GM12878 (cell line): ENCODE data around the gene VSIG10. TPM values are rescaled to one million over a fixed set of nuclear protein-coding genes. Genes with fewer than 3 reads are reported as not detected.

ENCODE experiments used
- BMI1 ChIP-seq: fragments of 450-650 bp; IDR thresholded peaks from 2 replicates; pipeline ENCODE4 v1.6.1; 2016; ENCODE audit warnings: mild to moderate bottlenecking, moderate library complexity, borderline replicate concordance
- CHD2 ChIP-seq: IDR thresholded peaks from 2 replicates; pipeline ENCODE4 v1.6.1; 2011; ENCODE audit warnings: low read depth, low read length, improper control_type of control experiment, borderline replicate concordance
- CREB1 ChIP-seq: IDR thresholded peaks from 2 replicates; pipeline ENCODE4 v1.6.1; 2012; ENCODE audit warnings: low read depth, mild to moderate bottlenecking, inconsistent platforms
- DPF2 ChIP-seq: fragments of 450-650 bp; IDR thresholded peaks from 2 replicates; pipeline ENCODE4 v1.6.1; 2017; ENCODE audit warnings: mild to moderate bottlenecking
- EP300 ChIP-seq, 2 experiments: fragments of 150-350 bp in 1 of 2; IDR thresholded peaks; 2 replicates each; pipeline ENCODE4 v1.6.1; 2011 to 2012; ENCODE audit warnings: low read depth in 2 of 2, low read length in 2 of 2, borderline replicate concordance in 1 of 2, improper control_type of control experiment in 1 of 2, inconsistent platforms in 1 of 2; ENCODE audit not compliant: control insufficient read depth in 1 of 2
- ESRRA ChIP-seq: IDR thresholded peaks from 2 replicates; pipeline ENCODE4 v1.6.1; 2012; ENCODE audit warnings: mild to moderate bottlenecking, low read length, improper control_type of control experiment
- EZH2 ChIP-seq: IDR thresholded peaks from 2 replicates; pipeline ENCODE4 v1.6.1; 2012; ENCODE audit warnings: low read depth, mild to moderate bottlenecking, control low read depth, inconsistent platforms, low read length, borderline replicate concordance; ENCODE audit not compliant: control insufficient read depth
- GABPA ChIP-seq: IDR thresholded peaks from 2 replicates; pipeline ENCODE4 v1.6.1; 2014; ENCODE audit warnings: antibody characterized with exemption, low read depth, mild to moderate bottlenecking, inconsistent platforms
- HDAC2 ChIP-seq: fragments of 200-600 bp; sonication (generic); IDR thresholded peaks from 2 replicates; pipeline ENCODE4 v1.6.1; 2017
- IKZF1 ChIP-seq: fragments of 450-650 bp; conservative IDR thresholded peaks from 2 replicates; pipeline ENCODE4 v1.6.1; 2017; ENCODE audit warnings: antibody characterized with exemption, mild to moderate bottlenecking
- MXI1 ChIP-seq: fragments of 150-350 bp; IDR thresholded peaks from 2 replicates; pipeline ENCODE4 v1.6.1; 2011; ENCODE audit warnings: low read depth, mild to moderate bottlenecking, inconsistent platforms, low read length, improper control_type of control experiment
- PML ChIP-seq: IDR thresholded peaks from 2 replicates; pipeline ENCODE4 v1.6.1; 2012; ENCODE audit warnings: low read length, inconsistent platforms
- RFX5 ChIP-seq: IDR thresholded peaks from 2 replicates; pipeline ENCODE4 v1.6.1; 2011; ENCODE audit warnings: low read depth, low read length, improper control_type of control experiment
- RUNX3 ChIP-seq: IDR thresholded peaks from 2 replicates; pipeline ENCODE4 v1.6.1; 2012; ENCODE audit warnings: low read length, inconsistent platforms
- TCF3 ChIP-seq: IDR thresholded peaks from 2 replicates; pipeline ENCODE4 v1.6.1; 2012; ENCODE audit warnings: low read depth, mild to moderate bottlenecking, low read length, borderline replicate concordance; ENCODE audit not compliant: insufficient read depth
- ZNF217 ChIP-seq: fragments of 450-650 bp; IDR thresholded peaks from 2 replicates; pipeline ENCODE4 v1.6.1; 2017; ENCODE audit warnings: antibody characterized with exemption, mild to moderate bottlenecking
- ZNF384 ChIP-seq: IDR thresholded peaks from 2 replicates; pipeline ENCODE4 v1.6.1; 2012; ENCODE audit warnings: low read depth, mild to moderate bottlenecking, low read length, improper control_type of control experiment, borderline replicate concordance
- polyA plus RNA-seq, 11 experiments: library from polyadenylated mRNA; depleted of rRNA in 4 of 11; unstranded in 6 of 11; stranded (reverse) in 5 of 11; fragments of >200 nt; fragmentation: Nextera tagmentation in 4 of 11; fragmentation: Illumina TruSeq in 1 of 11; extraction: Ambion mirVana in 4 of 11; extraction: Trizol in 1 of 11; gene quantifications; 1 replicate in 1 of 11; 2 replicates in 10 of 11; pipeline versions ENCODE4 v1.2.1 to v1.2.3, GENCODE V29; 2011 to 2016; ENCODE audit warnings: inconsistent platforms in 2 of 11, missing spikeins in 2 of 11, low read depth in 1 of 11
- total RNA-seq, 4 experiments: library from RNA; depleted of rRNA in 3 of 4; stranded (reverse); fragments of >200 nt in 3 of 4; fragmentation: Illumina TruSeq in 1 of 4; extraction: Trizol in 1 of 4; gene quantifications; 2 replicates each; pipeline versions ENCODE4 v1.2.1 to v1.2.3, GENCODE V29; 2013 to 2021
- TF ChIP-seq, protein P1 (sequence below): fragments of 450-650 bp; IDR thresholded peaks from 2 replicates; pipeline ENCODE4 v1.6.1; 2017; ENCODE audit warnings: mild to moderate bottlenecking
- TF ChIP-seq, protein P2 (sequence below): fragments of 450-650 bp; formaldehyde crosslinking; IDR thresholded peaks from 2 replicates; pipeline ENCODE4 v1.4.0; 2020; ENCODE audit warnings: mild to moderate bottlenecking, moderate library complexity
- TF ChIP-seq, protein P3 (sequence below): IDR thresholded peaks from 2 replicates; pipeline ENCODE4 v1.6.1; 2011; ENCODE audit warnings: low read depth, low read length, improper control_type of control experiment, borderline replicate concordance
- TF ChIP-seq, protein P4 (sequence below): fragments of 450-650 bp; IDR thresholded peaks from 2 replicates; pipeline ENCODE4 v1.6.1; 2017; ENCODE audit warnings: low read depth, mild to moderate bottlenecking, moderate library complexity

Gene VSIG10
- total and polyA plus RNA-seq, 10 of the 15 experiments (the other 5 are each of a cell fraction or from before 2014, with no cell fraction given), result 3.4 to 10.2 (median 5.8) TPM

DNA sequence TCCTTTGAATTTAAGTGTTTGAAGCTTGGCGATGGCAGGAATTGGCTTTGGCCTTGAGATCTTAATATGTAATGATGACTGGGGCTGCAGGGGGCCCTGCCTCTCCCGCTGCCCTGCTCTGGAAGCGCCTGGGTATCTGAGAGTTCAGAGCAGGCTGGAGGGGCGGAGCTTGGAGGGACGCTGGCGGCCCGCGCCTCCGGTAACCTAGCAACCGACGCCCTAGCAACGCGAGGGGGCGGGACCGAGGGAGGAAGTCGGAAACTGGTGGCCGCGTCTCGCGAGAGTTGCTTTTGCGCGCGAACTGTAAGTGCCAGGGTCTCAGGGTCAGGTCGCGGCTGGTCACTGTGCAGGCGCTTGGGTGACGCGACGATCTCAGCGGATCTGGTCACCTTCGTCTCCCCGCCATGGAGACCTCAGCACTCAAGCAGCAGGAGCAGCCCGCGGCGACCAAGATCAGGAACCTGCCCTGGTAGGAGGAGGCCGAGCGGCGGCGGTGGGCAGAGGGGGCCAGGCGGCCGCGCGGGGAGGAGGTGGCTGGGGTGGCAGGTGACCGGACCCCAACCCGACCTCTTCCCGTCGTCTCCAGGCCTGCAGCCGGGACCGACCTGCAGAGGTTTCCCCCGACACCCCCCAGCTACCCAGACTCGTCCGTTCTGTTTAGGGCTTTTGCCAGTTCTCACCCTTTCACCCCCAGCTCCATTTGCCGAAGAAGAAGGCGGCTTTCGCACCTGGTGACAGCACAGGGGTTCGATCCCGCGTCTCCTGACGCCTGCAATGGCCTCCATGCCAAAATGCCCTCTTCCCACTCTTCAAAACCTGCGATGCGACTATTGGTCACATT, 87.2 kb downstream of the VSIG10 start, which contains the start of gene RFC5 (continued):
- 0 out of 2 replicates have a peak, but pooled peaks have one; percentile 16 for TF ChIP-seq RFX5
- peak; percentile 74 for TF ChIP-seq GABPA
- 0 out of 2 replicates have a peak, but pooled peaks have one; percentile 65 for TF ChIP-seq ESRRA
- TF ChIP-seq, protein P1, sequence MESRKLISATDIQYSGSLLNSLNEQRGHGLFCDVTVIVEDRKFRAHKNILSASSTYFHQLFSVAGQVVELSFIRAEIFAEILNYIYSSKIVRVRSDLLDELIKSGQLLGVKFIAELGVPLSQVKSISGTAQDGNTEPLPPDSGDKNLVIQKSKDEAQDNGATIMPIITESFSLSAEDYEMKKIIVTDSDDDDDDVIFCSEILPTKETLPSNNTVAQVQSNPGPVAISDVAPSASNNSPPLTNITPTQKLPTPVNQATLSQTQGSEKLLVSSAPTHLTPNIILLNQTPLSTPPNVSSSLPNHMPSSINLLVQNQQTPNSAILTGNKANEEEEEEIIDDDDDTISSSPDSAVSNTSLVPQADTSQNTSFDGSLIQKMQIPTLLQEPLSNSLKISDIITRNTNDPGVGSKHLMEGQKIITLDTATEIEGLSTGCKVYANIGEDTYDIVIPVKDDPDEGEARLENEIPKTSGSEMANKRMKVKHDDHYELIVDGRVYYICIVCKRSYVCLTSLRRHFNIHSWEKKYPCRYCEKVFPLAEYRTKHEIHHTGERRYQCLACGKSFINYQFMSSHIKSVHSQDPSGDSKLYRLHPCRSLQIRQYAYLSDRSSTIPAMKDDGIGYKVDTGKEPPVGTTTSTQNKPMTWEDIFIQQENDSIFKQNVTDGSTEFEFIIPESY, result no peak
- TF ChIP-seq RUNX3, result no peak
- no peak for TF ChIP-seq ZNF217
- peak; percentile 50; the same call in 1 of the 2 replicates for TF ChIP-seq DPF2
- peak; percentile 64; the same call in 1 of the 2 replicates for TF ChIP-seq CREB1
- no peak for TF ChIP-seq EZH2
- peak; percentile 100 for TF ChIP-seq BMI1
- TF ChIP-seq HDAC2, result no peak
- TF ChIP-seq PML, result no peak
- TF ChIP-seq, protein P2, sequence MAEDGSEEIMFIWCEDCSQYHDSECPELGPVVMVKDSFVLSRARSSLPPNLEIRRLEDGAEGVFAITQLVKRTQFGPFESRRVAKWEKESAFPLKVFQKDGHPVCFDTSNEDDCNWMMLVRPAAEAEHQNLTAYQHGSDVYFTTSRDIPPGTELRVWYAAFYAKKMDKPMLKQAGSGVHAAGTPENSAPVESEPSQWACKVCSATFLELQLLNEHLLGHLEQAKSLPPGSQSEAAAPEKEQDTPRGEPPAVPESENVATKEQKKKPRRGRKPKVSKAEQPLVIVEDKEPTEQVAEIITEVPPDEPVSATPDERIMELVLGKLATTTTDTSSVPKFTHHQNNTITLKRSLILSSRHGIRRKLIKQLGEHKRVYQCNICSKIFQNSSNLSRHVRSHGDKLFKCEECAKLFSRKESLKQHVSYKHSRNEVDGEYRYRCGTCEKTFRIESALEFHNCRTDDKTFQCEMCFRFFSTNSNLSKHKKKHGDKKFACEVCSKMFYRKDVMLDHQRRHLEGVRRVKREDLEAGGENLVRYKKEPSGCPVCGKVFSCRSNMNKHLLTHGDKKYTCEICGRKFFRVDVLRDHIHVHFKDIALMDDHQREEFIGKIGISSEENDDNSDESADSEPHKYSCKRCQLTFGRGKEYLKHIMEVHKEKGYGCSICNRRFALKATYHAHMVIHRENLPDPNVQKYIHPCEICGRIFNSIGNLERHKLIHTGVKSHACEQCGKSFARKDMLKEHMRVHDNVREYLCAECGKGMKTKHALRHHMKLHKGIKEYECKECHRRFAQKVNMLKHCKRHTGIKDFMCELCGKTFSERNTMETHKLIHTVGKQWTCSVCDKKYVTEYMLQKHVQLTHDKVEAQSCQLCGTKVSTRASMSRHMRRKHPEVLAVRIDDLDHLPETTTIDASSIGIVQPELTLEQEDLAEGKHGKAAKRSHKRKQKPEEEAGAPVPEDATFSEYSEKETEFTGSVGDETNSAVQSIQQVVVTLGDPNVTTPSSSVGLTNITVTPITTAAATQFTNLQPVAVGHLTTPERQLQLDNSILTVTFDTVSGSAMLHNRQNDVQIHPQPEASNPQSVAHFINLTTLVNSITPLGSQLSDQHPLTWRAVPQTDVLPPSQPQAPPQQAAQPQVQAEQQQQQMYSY (CRISPR knock-in tag), result no peak
- peak; percentile 31; the same call in 1 of the 2 replicates for TF ChIP-seq IKZF1
- TF ChIP-seq CHD2, result peak; percentile 100
- 0 out of 2 replicates have a peak, but pooled peaks have one; percentile 43 for TF ChIP-seq TCF3
- TF ChIP-seq, protein P3, sequence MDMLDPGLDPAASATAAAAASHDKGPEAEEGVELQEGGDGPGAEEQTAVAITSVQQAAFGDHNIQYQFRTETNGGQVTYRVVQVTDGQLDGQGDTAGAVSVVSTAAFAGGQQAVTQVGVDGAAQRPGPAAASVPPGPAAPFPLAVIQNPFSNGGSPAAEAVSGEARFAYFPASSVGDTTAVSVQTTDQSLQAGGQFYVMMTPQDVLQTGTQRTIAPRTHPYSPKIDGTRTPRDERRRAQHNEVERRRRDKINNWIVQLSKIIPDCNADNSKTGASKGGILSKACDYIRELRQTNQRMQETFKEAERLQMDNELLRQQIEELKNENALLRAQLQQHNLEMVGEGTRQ, result no peak
- no peak for TF ChIP-seq EP300 (IDR thresholded peaks at IDR 0.05; ENCODE audit: borderline replicate concordance in 1 of 2, control insufficient read depth in 1 of 2, low read depth in 2 of 2, low read length in 2 of 2)
- TF ChIP-seq MXI1, result peak; percentile 100
- 0 out of 2 replicates have a peak, but pooled peaks have one; percentile 10 for TF ChIP-seq ZNF384
- TF ChIP-seq, protein P4, sequence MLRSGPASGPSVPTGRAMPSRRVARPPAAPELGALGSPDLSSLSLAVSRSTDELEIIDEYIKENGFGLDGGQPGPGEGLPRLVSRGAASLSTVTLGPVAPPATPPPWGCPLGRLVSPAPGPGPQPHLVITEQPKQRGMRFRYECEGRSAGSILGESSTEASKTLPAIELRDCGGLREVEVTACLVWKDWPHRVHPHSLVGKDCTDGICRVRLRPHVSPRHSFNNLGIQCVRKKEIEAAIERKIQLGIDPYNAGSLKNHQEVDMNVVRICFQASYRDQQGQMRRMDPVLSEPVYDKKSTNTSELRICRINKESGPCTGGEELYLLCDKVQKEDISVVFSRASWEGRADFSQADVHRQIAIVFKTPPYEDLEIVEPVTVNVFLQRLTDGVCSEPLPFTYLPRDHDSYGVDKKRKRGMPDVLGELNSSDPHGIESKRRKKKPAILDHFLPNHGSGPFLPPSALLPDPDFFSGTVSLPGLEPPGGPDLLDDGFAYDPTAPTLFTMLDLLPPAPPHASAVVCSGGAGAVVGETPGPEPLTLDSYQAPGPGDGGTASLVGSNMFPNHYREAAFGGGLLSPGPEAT, result peak; percentile 70
